HG03342 (cell line): ENCODE results near the gene PDCD7.
"Not testable (repeated sequence)": the region's sequence is repeated elsewhere in the genome, so short reads cannot be mapped to it uniquely, and the experiment has no call there.

Source experiments
- ATAC-seq: cut with Tn5 transposase; IDR thresholded peaks from one replicate; pipeline ENCODE4 v1.9.1; 2021; ENCODE audit warnings: mild to moderate bottlenecking, moderate library complexity; ENCODE audit not compliant: unreplicated experiment

The PDCD7 gene

GRCh38 chr15:65130941-65131340, 2.7 kb downstream of the PDCD7 start:
- ATAC-seq, result no peak

DNA sequence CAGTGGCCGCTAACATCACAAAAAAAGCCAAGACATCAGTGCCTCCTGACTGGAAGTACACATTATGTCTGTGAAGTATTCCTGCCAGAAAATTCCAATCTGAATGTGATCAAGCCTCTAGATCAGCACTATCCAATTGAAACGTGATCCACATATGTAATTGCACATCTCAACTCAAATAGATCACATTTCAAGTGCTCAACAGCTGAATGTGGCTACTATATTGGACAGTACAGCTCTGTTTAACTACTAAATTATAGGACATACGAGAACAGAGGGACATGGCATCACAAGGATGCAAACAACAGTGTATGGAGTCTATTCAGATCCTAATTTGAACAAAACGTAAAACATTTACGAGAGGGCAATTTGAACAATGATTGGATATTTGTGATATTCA, 18.1 kb downstream of the PDCD7 start:
- ATAC-seq, result no peak

DNA sequence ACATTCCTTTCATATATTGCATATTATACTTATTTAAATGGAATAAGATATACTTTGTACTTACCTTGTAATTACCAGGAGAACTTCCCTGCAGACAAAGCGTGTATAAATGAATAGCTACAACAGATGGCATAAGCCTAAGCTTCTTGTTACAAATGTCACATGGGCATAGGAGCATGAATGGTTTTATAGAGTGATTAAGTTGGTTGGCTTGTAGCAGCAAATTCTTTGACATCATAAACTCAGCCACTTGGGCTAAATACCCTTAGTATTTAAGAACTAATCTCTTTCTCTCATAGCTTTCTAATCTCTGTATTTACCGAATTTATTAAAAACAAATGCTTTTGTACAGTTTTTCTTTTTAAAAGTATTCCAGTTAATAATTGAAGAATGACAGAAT, 18.5 kb downstream of the PDCD7 start, which contains the start of gene UBAP1L:
Gene UBAP1L (minus strand): TSS at position 115 of the 400 bp plus-strand sequence. CDS start 8,985 bp downstream, outside the sequence.
- no peak for ATAC-seq

DNA sequence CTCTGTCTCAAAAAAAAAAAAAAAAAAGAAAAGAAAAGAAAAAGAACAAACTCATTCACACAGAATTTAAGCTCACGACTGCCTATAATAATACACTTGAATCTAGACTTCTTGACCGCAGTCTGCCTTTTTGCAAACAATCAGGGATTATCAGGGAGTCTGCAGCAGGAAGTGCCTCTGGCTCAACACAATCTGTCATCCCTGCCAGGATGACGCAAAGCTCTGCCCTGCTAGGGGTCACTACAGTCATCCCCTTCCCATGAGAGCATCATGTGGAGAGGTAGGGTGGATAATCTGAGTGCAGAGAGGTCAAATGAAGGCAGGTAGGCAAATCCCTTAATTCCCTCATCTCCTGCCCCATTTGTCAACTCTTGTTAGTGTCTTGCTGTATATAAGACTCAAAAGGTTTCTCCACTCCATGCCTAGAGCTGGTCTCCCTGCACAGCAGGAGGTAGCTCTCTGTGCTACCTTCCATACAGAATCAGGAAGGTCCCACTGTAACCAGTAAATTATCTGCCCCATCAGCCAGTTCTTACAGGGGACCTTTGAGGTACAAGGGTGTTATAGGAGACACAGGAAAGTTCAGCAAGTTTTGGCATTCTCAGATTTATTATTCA, 22.8 kb downstream of the PDCD7 start:
- ATAC-seq, result no peak

DNA sequence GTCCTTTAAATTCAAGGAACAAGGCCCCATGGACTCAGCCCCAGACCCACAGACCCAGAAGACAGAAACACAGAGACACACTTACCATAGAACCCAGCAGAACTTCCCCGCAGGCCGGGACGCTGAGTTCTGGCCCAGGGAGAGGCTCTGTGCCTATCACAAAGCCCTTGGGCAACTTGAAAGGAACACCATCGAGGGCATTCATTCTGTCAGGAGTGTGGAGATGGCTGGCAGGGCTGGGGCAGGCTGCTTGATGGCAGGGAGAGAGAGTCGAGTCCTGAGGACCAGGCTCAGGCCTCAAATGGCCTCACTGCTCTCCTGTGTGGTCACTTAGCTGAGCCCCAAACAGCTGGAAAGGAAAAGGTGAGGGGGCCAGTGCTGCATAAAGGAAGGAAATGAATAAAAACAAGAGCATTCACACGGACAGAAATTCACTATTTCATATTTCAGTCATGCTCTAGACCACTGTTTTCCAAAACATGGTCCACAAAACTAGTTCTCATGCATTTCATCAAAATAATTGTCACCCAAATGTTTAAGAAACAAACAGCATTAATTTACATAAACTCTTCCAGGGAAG, 27.5 kb downstream of the PDCD7 start:
- ATAC-seq, result no peak

DNA sequence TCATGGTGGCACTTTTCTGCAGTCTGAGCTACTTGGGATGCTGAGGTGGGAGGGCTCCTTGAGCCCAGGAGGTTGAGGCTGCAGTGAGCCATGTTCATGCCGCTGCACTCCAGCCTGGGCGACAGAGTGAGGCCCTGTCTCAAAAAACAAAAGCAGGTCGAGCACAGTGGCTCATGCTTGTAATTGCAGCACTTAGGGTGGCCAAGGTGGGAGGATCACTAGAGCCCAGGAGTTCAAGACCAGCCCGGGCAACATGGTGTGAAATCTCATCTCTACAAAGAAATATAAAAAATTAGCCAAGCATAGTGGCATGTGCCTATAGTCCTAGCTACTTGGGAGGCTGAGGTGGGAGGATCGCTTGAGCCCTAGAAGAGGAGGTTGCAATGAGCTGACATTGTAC, 28.6 kb downstream of the PDCD7 start:
- no peak for ATAC-seq

GRCh38 chr15:65102912-65103311, 30.7 kb downstream of the PDCD7 start:
- ATAC-seq, result no peak

GRCh38 chr15:65101891-65102708, 31.5 kb downstream of the PDCD7 start:
- no peak for ATAC-seq

DNA sequence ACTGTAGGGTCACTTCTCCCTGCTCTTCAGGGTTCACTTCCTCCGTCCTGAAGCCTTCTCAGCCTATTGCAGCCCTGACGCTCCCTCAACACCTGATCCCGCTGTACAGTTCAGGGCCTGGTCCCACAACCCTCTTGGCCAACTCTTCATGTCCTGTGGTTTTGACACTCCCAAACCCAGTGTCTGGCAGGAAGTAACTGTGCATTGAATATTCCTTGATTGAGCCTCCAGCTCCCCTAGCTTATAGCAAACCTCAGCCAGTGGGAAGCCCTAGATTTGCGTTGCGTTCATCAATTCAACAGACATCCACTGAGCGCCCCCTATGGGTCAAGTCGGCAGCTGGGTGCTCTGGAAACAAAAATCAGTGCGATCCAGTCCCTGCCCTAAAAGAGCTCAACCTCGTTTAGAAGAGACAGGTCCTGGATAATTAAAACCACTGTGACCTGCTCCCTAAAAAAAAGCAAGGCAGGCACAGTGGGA, 32.2 kb downstream of the PDCD7 start:
- ATAC-seq, result no peak

GRCh38 chr15:65100442-65100841, 33.2 kb downstream of the PDCD7 start:
- ATAC-seq, result no peak

DNA sequence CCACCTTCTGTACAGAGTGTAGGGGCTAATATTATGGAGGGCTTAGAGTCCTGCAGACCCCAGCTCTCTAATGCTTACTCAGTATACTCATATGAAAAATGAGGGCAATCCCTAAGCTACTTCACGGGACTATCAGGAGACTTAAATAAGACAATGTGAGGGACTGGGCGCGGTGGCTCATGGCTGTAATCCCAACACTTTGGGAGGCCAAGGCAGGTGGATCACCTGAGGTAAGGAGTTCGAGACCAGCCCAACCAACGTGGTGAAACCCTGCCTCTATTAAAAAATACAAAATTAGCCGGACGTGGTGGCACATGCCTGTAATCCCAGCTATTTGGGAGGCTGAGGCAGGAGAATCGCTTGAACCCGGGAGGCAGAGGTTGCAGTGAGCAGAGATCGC, 33.8 kb downstream of the PDCD7 start:
- ATAC-seq, result not testable (repeated sequence)

- ATAC-seq, result no peak
Observed at GRCh38 chr15:65099336-65099735, 34.3 kb downstream of the PDCD7 start.

GRCh38 chr15:65097651-65098263, 35.9 kb downstream of the PDCD7 start:
- no peak for ATAC-seq

GRCh38 chr15:65096481-65097385, 36.9 kb downstream of the PDCD7 start:
- ATAC-seq, result no peak

DNA sequence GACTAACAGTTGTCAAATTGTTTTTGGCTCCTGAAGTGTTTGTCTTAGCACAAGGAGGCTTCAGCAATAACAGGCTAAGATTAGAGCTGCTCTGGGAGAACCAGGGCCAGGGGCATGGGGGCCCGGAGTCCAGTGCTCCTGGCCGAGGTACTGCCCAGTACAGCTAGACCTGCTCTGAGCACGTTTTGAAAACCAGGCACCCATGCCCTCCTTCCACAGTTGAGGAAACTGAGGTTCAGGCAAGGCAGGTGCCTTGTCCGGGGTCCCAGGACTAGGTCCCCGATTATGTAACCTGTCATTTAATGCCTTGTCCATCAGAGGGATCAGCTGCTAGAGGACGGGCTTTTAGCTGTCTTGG, 37.9 kb downstream of the PDCD7 start:
- ATAC-seq, result no peak

DNA sequence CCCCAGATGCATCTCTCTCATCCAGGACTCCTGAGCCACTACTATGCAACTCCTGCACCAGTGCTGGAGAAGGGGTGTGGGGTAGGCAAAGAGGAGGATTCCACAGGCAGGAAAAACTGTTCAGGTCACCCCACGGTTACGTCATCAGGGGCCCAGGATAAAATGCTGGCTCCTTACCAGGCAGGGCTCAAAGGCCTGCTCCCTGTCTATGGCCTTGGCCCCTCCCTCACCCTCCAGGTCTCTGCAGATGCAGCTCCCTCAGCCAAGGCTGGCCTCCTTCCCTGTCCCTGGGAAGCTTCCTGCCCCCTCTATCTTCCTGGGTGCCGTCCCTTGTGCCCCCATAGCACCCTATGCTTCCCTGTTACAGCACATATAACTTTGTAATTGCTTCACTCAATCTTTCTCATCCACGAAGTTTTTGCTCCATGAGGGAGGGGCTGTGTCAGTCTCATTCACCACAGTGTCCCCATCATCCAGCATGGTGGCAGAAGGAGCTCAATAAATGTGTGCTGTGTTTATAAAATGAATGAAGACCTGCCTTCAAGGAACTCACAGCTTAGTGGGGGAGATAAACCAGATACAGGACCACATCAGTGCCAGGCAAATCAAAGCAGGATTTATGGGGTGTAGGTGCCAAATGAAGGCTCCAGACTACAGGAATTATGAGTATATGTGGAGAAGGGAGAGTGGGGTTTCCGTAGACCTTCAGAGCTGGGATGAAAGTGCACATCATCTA, 38.4 kb downstream of the PDCD7 start:
- no peak for ATAC-seq

DNA sequence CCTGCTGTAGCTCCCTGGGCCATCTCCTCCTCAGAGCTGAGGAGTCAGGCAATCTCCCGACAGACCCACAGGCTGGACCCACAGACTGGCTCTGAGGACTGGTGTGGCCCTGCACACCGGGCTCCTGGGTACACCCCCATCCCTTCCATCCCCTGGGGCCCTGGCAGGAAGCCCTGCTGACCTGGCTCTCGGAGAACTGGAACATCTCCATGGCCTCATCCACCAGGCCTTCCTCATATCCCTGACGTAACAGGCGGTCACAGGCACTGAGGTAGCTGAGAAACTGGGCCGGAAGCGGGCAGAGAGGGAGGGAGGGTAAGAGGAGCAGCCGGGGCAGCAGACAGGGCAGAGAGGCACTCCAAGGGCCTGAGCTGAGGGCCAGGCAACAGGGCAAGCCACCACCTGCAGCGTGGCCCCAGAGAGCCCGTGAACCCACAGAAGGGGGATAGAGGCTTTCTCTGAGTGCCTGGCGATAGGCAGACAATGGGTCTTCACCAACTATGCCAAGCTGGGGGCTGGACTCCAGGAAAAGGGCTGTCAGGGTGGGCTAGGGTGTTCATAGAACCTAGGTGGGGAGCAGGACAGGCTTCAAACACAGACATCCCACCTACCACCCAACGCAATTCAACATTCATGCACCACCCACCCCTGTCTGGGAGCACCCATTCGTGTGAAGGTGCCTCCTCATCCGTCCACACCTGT, 39.2 kb downstream of the PDCD7 start:
- ATAC-seq, result no peak

GRCh38 chr15:65093793-65094170, 39.8 kb downstream of the PDCD7 start:
- ATAC-seq, result not testable (repeated sequence)
